Cerebellar nuclear complex (tissue), 1 donor: Measurements from ENCODE around the gene PNPLA6.

Source experiments
- DNase-seq, 2 experiments: peaks; one replicate each; lab custom pipeline; 2025; lab: John Stamatoyannopoulos, UW

PNPLA6 gene

GRCh38 chr19:7515645-7516151 lies 19.8 kb upstream of the PNPLA6 start, which contains the start of gene ZNF358:
TSS of gene ZNF358 (plus strand) at chr19:7516103. CDS start at chr19:7519243, 3,140 bp downstream.
- no peak for DNase-seq

- no peak for DNase-seq
Observed at GRCh38 chr19:7516333-7516732, 19.2 kb upstream of the PNPLA6 start.

- no peak for DNase-seq
Observed at GRCh38 chr19:7516878-7517277, 18.6 kb upstream of the PNPLA6 start.

GRCh38 chr19:7519361-7520130 lies 16.0 kb upstream of the PNPLA6 start:
- DNase-seq, result no peak

- DNase-seq, result no peak
Observed at GRCh38 chr19:7520131-7521051, 15.1 kb upstream of the PNPLA6 start.

- DNase-seq, result no peak
Observed at GRCh38 chr19:7521551-7522071, 13.9 kb upstream of the PNPLA6 start.

- DNase-seq, result peak in 1 of 2 experiments; percentile 88
Observed at GRCh38 chr19:7522072-7522922, 13.2 kb upstream of the PNPLA6 start, which contains the start of gene MCOLN1. TSS of gene MCOLN1 (plus strand) at chr19:7522624. CDS start at chr19:7522751, 127 bp downstream.

GRCh38 chr19:7522923-7523667 lies 12.4 kb upstream of the PNPLA6 start:
- DNase-seq, result no peak

GRCh38 chr19:7524523-7524922 lies 11.0 kb upstream of the PNPLA6 start:
- no peak for DNase-seq

GRCh38 chr19:7524992-7525739 lies 10.4 kb upstream of the PNPLA6 start:
- no peak for DNase-seq

- no peak for DNase-seq
Observed at GRCh38 chr19:7526059-7526929, 9.2 kb upstream of the PNPLA6 start.

- no peak for DNase-seq
Observed at GRCh38 chr19:7527516-7528191, 7.9 kb upstream of the PNPLA6 start.

- DNase-seq, result no peak
Observed at GRCh38 chr19:7528192-7528519, 7.4 kb upstream of the PNPLA6 start.

GRCh38 chr19:7528522-7529245 lies 6.8 kb upstream of the PNPLA6 start:
- DNase-seq, result no peak

- DNase-seq, result no peak
Observed at GRCh38 chr19:7529246-7529600, 6.3 kb upstream of the PNPLA6 start.

- no peak for DNase-seq
Observed at GRCh38 chr19:7529610-7530490, 5.7 kb upstream of the PNPLA6 start.
